Measurements from ENCODE around the gene BTLA.
"Not testable (repeated sequence)": the region's sequence is repeated elsewhere in the genome, so short reads cannot be mapped to it uniquely, and the experiment has no call there.

The BTLA gene

GRCh38 chr3:112466020-112466419 lies 33.3 kb downstream of the BTLA start:
- Histone ChIP-seq H3F3A (ENCODE audit: low read depth) (peaks cover 5% of the 10 kb centered on the region; the same call in 1 of the 2 replicates), H3K79me2 (ENCODE audit: insufficient read depth, low read length) (no peaks in the 10 kb centered on the region), H4K20me1 (ENCODE audit: insufficient read depth, low read length, poor library complexity, severe bottlenecking) (no peaks in the 10 kb centered on the region), H2AFZ (ENCODE audit: low read length) (no peak overlapping the region), H3K4me2 (ENCODE audit: low read depth, low read length, poor library complexity, severe bottlenecking) (no peak overlapping the region), H3K4me3 (ENCODE audit: low read length, poor library complexity, severe bottlenecking) (no peak overlapping the region), H3K9me2 (replicated peaks; ENCODE audit: low read depth, low read length) (no peaks in the 10 kb centered on the region), H3K36me3 (ENCODE audit: insufficient read depth, low read length) (no peaks in the 10 kb centered on the region), H3K27me3 (ENCODE audit: insufficient read depth, low read length, poor library complexity, severe bottlenecking) (no peaks in the 10 kb centered on the region), H3K9me3 (ENCODE audit: insufficient read depth, low read depth, low read length) (no peaks in the 10 kb centered on the region), H3K9ac (ENCODE audit: low read depth, low read length, poor library complexity, severe bottlenecking) (no peak overlapping the region), H3K4me1 (ENCODE audit: insufficient read depth, low read length, poor library complexity, severe bottlenecking) (peaks cover 50% of the 10 kb centered on the region)
- TF ChIP-seq EZH2phosphoT487 (IDR thresholded peaks at IDR 0.05; ENCODE audit: borderline replicate concordance) (no peak), CTCF (conservative IDR thresholded peaks at IDR 0.05; ENCODE audit: low read length) (no peak)

- Histone ChIP-seq H2AFZ (ENCODE audit: low read length) (no peak overlapping the region), H3F3A (ENCODE audit: low read depth) (peaks cover 5% of the 10 kb centered on the region; the same call in 1 of the 2 replicates), H3K27me3 (ENCODE audit: insufficient read depth, low read length, poor library complexity, severe bottlenecking) (no peaks in the 10 kb centered on the region), H3K79me2 (ENCODE audit: insufficient read depth, low read length) (no peaks in the 10 kb centered on the region), H3K4me3 (ENCODE audit: low read length, poor library complexity, severe bottlenecking) (peak overlapping the region; percentile 50), H4K20me1 (ENCODE audit: insufficient read depth, low read length, poor library complexity, severe bottlenecking) (no peaks in the 10 kb centered on the region), H3K9me3 (ENCODE audit: insufficient read depth, low read depth, low read length) (no peaks in the 10 kb centered on the region), H3K9ac (ENCODE audit: low read depth, low read length, poor library complexity, severe bottlenecking) (peak overlapping the region; percentile 14), H3K4me1 (ENCODE audit: insufficient read depth, low read length, poor library complexity, severe bottlenecking) (peaks cover 68% of the 10 kb centered on the region), H3K36me3 (ENCODE audit: insufficient read depth, low read length) (no peaks in the 10 kb centered on the region), H3K4me2 (ENCODE audit: low read depth, low read length, poor library complexity, severe bottlenecking) (peak overlapping the region; percentile 70), H3K9me2 (replicated peaks; ENCODE audit: low read depth, low read length) (no peaks in the 10 kb centered on the region)
- no peak for TF ChIP-seq EZH2phosphoT487 (IDR thresholded peaks at IDR 0.05; ENCODE audit: borderline replicate concordance)
Measured at GRCh38 chr3:112464264-112464663, 35.0 kb downstream of the BTLA start.

- H3K4me1 ChIP-seq (ENCODE audit: insufficient read depth, low read length, poor library complexity, severe bottlenecking) = peaks cover 68% of the 10 kb centered on the region
- peak overlapping the region; percentile 50 for H3K4me3 ChIP-seq (ENCODE audit: low read length, poor library complexity, severe bottlenecking)
- no peak overlapping the region for H3K9ac ChIP-seq (ENCODE audit: low read depth, low read length, poor library complexity, severe bottlenecking)
- TF ChIP-seq CTCF (conservative IDR thresholded peaks at IDR 0.05; ENCODE audit: low read length) = no peak
- no peak for TF ChIP-seq EZH2phosphoT487 (IDR thresholded peaks at IDR 0.05; ENCODE audit: borderline replicate concordance)
- H3F3A ChIP-seq (ENCODE audit: low read depth) = peaks cover 5% of the 10 kb centered on the region; the same call in 1 of the 2 replicates
- no peak overlapping the region for H2AFZ ChIP-seq (ENCODE audit: low read length)
- H3K79me2 ChIP-seq (ENCODE audit: insufficient read depth, low read length) = no peaks in the 10 kb centered on the region
- no peaks in the 10 kb centered on the region for H3K36me3 ChIP-seq (ENCODE audit: insufficient read depth, low read length)
- H3K9me3 ChIP-seq (ENCODE audit: insufficient read depth, low read depth, low read length) = no peaks in the 10 kb centered on the region
- no peaks in the 10 kb centered on the region for H3K9me2 ChIP-seq (replicated peaks; ENCODE audit: low read depth, low read length)
- peaks cover 2% of the 10 kb centered on the region for H3K27me3 ChIP-seq (ENCODE audit: insufficient read depth, low read length, poor library complexity, severe bottlenecking)
- H3K4me2 ChIP-seq (ENCODE audit: low read depth, low read length, poor library complexity, severe bottlenecking) = peak overlapping the region; percentile 70
- H4K20me1 ChIP-seq (ENCODE audit: insufficient read depth, low read length, poor library complexity, severe bottlenecking) = no peaks in the 10 kb centered on the region
Measured at GRCh38 chr3:112463250-112463649, 36.0 kb downstream of the BTLA start.

GRCh38 chr3:112461787-112462186 lies 37.5 kb downstream of the BTLA start:
- not testable (repeated sequence) for H3K36me3 ChIP-seq (ENCODE audit: insufficient read depth, low read length); H3K4me3 ChIP-seq (ENCODE audit: low read length, poor library complexity, severe bottlenecking); H3F3A ChIP-seq (ENCODE audit: low read depth); H3K4me2 ChIP-seq (ENCODE audit: low read depth, low read length, poor library complexity, severe bottlenecking); H3K9me2 ChIP-seq (replicated peaks; ENCODE audit: low read depth, low read length); H3K79me2 ChIP-seq (ENCODE audit: insufficient read depth, low read length); H2AFZ ChIP-seq (ENCODE audit: low read length); H4K20me1 ChIP-seq (ENCODE audit: insufficient read depth, low read length, poor library complexity, severe bottlenecking); H3K9ac ChIP-seq (ENCODE audit: low read depth, low read length, poor library complexity, severe bottlenecking); H3K9me3 ChIP-seq (ENCODE audit: insufficient read depth, low read depth, low read length)
- H3K4me1 ChIP-seq (ENCODE audit: insufficient read depth, low read length, poor library complexity, severe bottlenecking) = peaks cover 57% of the 10 kb centered on the region
- peaks cover 14% of the 10 kb centered on the region for H3K27me3 ChIP-seq (ENCODE audit: insufficient read depth, low read length, poor library complexity, severe bottlenecking)

All from Loucy (cell line).